DND-41 (cell line): ENCODE data around the gene CRYBB2.

Source experiments
- ATAC-seq: fragments of 200-7000 bp; cut with Tn5 transposase; 3 replicates; pipeline ENCODE4 v1.9.1; 2021; ENCODE audit warnings: low read depth; ENCODE audit not compliant: insufficient read depth
- DNase-seq: peaks from one replicate; pipeline ENCODE4 v3.0.0-alpha.2; 2020
- H2AFZ ChIP-seq: 2 replicates; pipeline ENCODE4 v1.6.0; 2012; ENCODE audit warnings: low read depth, low read length
- H3K27ac ChIP-seq: 2 replicates; pipeline ENCODE4 v1.5.1; 2012; ENCODE audit warnings: low read length, inconsistent platforms
- H3K27me3 ChIP-seq: fragments of 200-600 bp; sonication (generic); 2 replicates; pipeline ENCODE4 v1.6.0; 2012; ENCODE audit warnings: low read length, mild to moderate bottlenecking, inconsistent platforms; ENCODE audit not compliant: insufficient read depth, poor library complexity
- H3K36me3 ChIP-seq: 2 replicates; pipeline ENCODE4 v1.5.1; 2012; ENCODE audit warnings: low read length, inconsistent platforms; ENCODE audit not compliant: insufficient read depth
- H3K4me1 ChIP-seq: 2 replicates; pipeline ENCODE4 v1.5.1; 2012; ENCODE audit warnings: mild to moderate bottlenecking, low read length; ENCODE audit not compliant: insufficient read depth
- H3K4me2 ChIP-seq: 2 replicates; pipeline ENCODE4 v1.6.0; 2012; ENCODE audit warnings: mild to moderate bottlenecking, moderate library complexity, low read length, inconsistent platforms; ENCODE audit not compliant: insufficient read depth
- H3K4me3 ChIP-seq, 2 experiments: fragments of 200-600 bp in 1 of 2; shearing (Covaris generic) in 1 of 2; 2 replicates each; pipeline ENCODE4 v1.5.1; 2012 to 2016; ENCODE audit warnings: inconsistent platforms in 2 of 2, low read length in 2 of 2, mild to moderate bottlenecking in 2 of 2, low read depth in 1 of 2, moderate library complexity in 1 of 2
- H3K79me2 ChIP-seq: 2 replicates; pipeline ENCODE4 v1.6.0; 2012; ENCODE audit warnings: low read length, inconsistent platforms; ENCODE audit not compliant: insufficient read depth
- H3K9ac ChIP-seq: 2 replicates; pipeline ENCODE4 v1.6.0; 2012; ENCODE audit warnings: low read depth, mild to moderate bottlenecking, inconsistent platforms, low read length, moderate library complexity
- H3K9me3 ChIP-seq: 2 replicates; pipeline ENCODE4 v1.5.1; 2012; ENCODE audit warnings: low read length, moderate library complexity, mild to moderate bottlenecking, inconsistent platforms; ENCODE audit not compliant: insufficient read depth, severe bottlenecking
- H4K20me1 ChIP-seq: 2 replicates; pipeline ENCODE4 v1.6.0; 2012; ENCODE audit warnings: low read length; ENCODE audit not compliant: insufficient read depth
- EZH2 ChIP-seq: IDR thresholded peaks from 3 replicates; pipeline ENCODE4 v1.6.1; 2012; ENCODE audit warnings: borderline replicate concordance, low read depth, mild to moderate bottlenecking, moderate library complexity, low read length, inconsistent platforms; ENCODE audit not compliant: severe bottlenecking
- TF ChIP-seq, protein P1 (sequence below): IDR thresholded peaks from 2 replicates; pipeline ENCODE4 v1.5.1; 2012; ENCODE audit warnings: borderline replicate concordance, low read length, moderate library complexity, mild to moderate bottlenecking; ENCODE audit not compliant: poor library complexity, severe bottlenecking; ENCODE audit errors: extremely low read depth

CRYBB2 gene

DNA sequence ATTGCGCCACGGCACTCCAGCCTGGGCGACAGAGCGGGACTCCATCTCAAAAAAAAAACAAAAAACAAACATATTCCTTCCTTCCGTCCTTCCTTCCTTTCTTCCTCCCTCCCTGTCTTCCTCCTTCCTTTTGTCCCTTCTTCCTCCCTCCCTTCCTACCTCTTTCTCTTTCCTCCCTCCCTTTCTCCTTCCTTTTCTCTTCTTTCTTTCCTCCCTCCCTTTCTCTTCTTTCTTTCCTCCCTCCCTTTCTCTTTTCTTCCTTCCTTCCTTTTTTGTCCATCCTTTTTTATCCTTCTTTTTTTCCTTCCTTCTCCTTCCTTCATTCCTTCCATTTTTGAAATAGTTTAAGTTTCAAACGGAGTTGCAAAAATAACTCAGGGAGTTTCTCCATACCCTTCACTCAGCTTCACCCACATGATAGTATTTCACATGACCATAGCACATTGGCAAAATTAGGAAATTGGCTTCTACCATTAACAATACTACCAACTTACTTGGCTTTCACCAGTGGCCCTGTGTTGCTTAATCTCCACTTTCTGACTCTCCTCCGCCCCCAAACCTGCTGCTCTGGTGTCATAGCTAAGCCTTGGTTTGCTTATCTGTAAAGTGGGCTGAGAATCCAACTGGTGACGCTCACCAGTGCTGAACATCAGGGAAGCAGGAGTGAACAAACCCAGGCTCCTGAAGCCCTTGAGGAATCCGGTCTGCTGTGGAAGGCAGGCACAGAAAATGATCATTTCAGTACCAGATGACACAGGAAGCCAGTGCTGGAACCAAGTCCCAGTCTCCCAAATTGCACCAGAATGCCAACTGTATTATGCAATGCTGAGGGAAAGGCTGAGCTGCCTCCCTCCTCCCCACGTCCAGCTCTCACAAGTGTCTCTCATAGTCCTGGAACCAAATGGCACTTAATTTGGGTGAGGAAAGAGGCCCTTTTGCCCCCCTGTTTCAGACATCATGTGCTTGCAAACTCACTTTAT, 37.0 kb upstream of the CRYBB2 start:
- Histone ChIP-seq H3K4me3 (no peak overlapping the region), H3K36me3 (no peaks in the 10 kb centered on the region), H2AFZ (no peak overlapping the region), H3K4me2 (no peak overlapping the region), H3K27me3 (no peaks in the 10 kb centered on the region), H3K27ac (no peak overlapping the region), H3K4me1 (no peaks in the 10 kb centered on the region), H4K20me1 (no peaks in the 10 kb centered on the region), H3K9me3 (no peaks in the 10 kb centered on the region), H3K9ac (no peak overlapping the region), H3K79me2 (no peaks in the 10 kb centered on the region)
- TF ChIP-seq, protein P1, sequence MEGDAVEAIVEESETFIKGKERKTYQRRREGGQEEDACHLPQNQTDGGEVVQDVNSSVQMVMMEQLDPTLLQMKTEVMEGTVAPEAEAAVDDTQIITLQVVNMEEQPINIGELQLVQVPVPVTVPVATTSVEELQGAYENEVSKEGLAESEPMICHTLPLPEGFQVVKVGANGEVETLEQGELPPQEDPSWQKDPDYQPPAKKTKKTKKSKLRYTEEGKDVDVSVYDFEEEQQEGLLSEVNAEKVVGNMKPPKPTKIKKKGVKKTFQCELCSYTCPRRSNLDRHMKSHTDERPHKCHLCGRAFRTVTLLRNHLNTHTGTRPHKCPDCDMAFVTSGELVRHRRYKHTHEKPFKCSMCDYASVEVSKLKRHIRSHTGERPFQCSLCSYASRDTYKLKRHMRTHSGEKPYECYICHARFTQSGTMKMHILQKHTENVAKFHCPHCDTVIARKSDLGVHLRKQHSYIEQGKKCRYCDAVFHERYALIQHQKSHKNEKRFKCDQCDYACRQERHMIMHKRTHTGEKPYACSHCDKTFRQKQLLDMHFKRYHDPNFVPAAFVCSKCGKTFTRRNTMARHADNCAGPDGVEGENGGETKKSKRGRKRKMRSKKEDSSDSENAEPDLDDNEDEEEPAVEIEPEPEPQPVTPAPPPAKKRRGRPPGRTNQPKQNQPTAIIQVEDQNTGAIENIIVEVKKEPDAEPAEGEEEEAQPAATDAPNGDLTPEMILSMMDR: no peak
- no peak for TF ChIP-seq EZH2
- DNase-seq: no peak
- ATAC-seq: no peak

DNA sequence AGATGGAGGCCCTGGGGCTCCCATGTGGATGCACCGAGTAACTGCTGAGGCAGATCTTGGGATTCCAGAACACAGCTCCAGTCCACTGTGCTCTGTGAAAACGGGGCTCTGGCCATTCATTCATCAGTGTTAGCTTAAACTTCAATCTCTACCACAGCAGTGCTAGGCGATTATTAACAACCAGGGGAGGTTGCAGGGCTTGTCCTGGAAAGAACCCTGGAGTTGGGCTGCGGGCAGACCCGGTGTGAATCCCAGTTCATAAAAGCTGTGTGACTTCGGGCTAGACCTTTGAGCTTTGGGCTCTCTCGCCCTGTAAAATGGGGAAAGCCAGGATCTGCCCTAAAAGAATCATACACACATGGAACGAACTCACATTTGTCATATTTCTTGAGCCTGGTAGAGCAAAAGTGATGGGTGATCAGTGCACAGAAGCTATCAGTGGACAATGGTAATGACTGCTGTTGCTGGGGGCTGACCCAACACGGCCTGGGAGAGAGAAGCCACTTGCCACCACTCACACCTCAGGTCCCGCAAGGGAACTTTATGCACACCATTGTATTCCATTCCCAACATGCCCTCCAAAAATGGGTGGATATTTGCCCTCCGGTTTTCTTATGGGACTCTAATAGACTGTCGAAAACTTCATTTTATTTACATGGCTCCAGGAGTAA, 35.4 kb upstream of the CRYBB2 start:
- no peak overlapping the region for H2AFZ ChIP-seq
- no peaks in the 10 kb centered on the region for H3K79me2 ChIP-seq
- H3K9me3 ChIP-seq: no peaks in the 10 kb centered on the region
- H3K36me3 ChIP-seq: no peaks in the 10 kb centered on the region
- TF ChIP-seq, protein P1: no peak
- TF ChIP-seq EZH2: no peak
- ATAC-seq (no peak), DNase-seq (no peak)
- no peaks in the 10 kb centered on the region for H3K4me1 ChIP-seq
- H3K4me2 ChIP-seq: no peak overlapping the region
- no peaks in the 10 kb centered on the region for H4K20me1 ChIP-seq
- no peak overlapping the region for H3K4me3 ChIP-seq
- no peak overlapping the region for H3K9ac ChIP-seq
- H3K27ac ChIP-seq: no peak overlapping the region
- no peaks in the 10 kb centered on the region for H3K27me3 ChIP-seq

DNA sequence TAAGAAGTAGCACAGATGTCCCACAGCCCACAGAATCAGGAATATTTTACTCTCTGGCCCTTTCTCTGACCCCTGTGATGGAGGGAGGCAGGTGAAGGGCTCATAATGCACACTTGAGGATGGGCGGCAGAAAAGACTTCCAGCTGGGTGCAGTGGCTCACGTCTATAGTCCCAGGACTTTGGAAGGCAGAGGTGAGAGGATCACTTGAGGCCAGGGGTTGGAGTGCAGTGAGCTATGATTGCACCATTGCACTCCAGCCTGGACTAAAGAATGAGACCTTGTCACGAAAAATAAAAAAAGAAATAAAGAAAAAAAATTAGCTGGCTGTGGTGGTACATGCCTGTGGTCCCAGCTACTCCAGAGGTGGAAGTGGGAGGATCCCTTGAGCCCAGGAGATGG, 33.3 kb upstream of the CRYBB2 start:
- DNase-seq (no peak), ATAC-seq (no peak)
- Histone ChIP-seq H3K4me2 (no peak overlapping the region), H3K27me3 (no peaks in the 10 kb centered on the region), H3K9ac (no peak overlapping the region), H4K20me1 (no peaks in the 10 kb centered on the region), H3K79me2 (no peaks in the 10 kb centered on the region), H2AFZ (no peak overlapping the region), H3K9me3 (no peaks in the 10 kb centered on the region), H3K36me3 (no peaks in the 10 kb centered on the region), H3K4me1 (no peaks in the 10 kb centered on the region), H3K27ac (no peak overlapping the region), H3K4me3 (no peak overlapping the region)
- TF ChIP-seq EZH2: no peak
- TF ChIP-seq, protein P1: no peak
